Omental fat pad (tissue), 4 donors: ENCODE results near the gene TRIOBP. TPM values are rescaled to one million over a fixed set of nuclear protein-coding genes. Genes with fewer than 3 reads are reported as not detected.

Experiments
- ATAC-seq: fragments of 150-250 bp; one replicate; pipeline ENCODE4 v1.9.1; 2016; ENCODE audit warnings: mild to moderate bottlenecking, moderate library complexity; ENCODE audit not compliant: low FRiP score
- DNase-seq: peaks from one replicate; pipeline ENCODE4 v3.0.0-alpha.2; 2019; ENCODE audit warnings: low spot score
- total RNA-seq, 4 donors: library from RNA; depleted of rRNA; stranded (reverse); fragments of >200 nt; gene quantifications; one replicate each; pipeline ENCODE4 v1.1.0, GENCODE V29; 2016
- TF ChIP-seq, protein P1 (sequence below), 3 donors: fragments of 450-650 bp; IDR thresholded peaks; one replicate each; pipeline ENCODE4 v1.5.1; 2016 to 2017; ENCODE audit warnings: antibody characterized with exemption in 3 of 3, mild to moderate bottlenecking in 3 of 3, moderate library complexity in 2 of 3

Gene TRIOBP
- total RNA-seq, 4 donors from 2014 or later, result 79.2 to 179 (median 82.8) TPM

DNA sequence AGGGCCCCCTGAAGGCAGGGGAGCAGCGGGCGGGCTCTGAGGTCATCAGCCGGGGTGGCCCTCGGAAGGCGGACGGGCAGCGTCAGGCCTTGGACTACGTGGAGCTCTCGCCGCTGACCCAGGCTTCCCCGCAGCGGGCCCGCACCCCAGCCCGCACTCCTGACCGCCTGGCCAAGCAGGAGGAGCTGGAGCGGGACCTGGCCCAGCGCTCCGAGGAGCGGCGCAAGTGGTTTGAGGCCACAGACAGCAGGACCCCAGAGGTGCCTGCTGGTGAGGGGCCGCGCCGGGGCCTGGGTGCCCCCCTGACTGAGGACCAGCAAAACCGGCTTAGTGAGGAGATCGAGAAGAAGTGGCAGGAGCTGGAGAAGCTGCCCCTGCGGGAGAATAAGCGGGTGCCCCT, 60.8 kb downstream of the TRIOBP start:
- ATAC-seq (no peak), DNase-seq (no peak)

DNA sequence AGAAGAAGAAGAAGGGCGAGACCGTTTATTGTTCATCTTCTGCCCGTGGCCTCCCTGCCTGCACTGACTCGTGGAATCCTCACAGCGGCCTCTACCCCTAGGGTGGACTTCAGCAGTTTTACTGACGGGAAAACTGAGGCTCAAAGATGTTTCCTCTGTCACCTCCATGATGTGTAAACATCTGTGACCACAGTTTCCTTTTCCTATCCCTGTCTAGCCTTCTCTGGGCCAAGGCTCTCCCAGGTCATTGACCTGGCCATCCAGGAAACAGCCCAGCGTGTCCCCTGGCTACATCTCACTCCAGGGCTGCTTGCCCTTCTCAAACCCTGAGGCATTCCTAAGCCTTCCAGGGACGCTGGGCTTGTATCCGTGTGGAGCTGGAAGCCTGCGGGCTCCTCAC, 61.8 kb downstream of the TRIOBP start:
- DNase-seq, result no peak
- no peak for ATAC-seq
- TF ChIP-seq, protein P1, sequence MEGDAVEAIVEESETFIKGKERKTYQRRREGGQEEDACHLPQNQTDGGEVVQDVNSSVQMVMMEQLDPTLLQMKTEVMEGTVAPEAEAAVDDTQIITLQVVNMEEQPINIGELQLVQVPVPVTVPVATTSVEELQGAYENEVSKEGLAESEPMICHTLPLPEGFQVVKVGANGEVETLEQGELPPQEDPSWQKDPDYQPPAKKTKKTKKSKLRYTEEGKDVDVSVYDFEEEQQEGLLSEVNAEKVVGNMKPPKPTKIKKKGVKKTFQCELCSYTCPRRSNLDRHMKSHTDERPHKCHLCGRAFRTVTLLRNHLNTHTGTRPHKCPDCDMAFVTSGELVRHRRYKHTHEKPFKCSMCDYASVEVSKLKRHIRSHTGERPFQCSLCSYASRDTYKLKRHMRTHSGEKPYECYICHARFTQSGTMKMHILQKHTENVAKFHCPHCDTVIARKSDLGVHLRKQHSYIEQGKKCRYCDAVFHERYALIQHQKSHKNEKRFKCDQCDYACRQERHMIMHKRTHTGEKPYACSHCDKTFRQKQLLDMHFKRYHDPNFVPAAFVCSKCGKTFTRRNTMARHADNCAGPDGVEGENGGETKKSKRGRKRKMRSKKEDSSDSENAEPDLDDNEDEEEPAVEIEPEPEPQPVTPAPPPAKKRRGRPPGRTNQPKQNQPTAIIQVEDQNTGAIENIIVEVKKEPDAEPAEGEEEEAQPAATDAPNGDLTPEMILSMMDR (IDR thresholded peaks at IDR 0.05), result no peak

More for the DNA sequence above, 60.8 kb downstream of the TRIOBP start:
- TF ChIP-seq, protein P1 (IDR thresholded peaks at IDR 0.05), result no peak

DNA sequence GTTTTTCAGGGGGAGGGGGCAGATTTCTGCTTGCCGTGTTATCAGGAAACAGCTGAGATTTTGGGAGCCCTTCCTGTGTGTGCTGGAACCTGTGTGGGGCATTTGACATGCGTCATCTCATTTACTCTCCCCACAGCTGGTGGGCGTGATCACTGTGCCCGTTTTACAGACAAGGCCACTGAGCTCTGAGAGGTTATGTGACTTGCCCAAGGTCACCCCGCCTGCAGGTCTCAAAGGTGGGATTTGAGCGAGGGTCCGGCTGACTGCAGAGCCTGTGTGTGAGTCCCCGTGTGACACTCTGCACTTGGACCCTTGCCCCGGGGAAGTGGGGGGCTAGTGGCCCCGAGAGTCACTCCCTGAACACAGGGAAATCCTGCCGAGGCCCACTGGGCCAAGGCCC, 62.4 kb downstream of the TRIOBP start:
- ATAC-seq (no peak), DNase-seq (no peak)
- TF ChIP-seq, protein P1 (IDR thresholded peaks at IDR 0.05), result no peak

DNA sequence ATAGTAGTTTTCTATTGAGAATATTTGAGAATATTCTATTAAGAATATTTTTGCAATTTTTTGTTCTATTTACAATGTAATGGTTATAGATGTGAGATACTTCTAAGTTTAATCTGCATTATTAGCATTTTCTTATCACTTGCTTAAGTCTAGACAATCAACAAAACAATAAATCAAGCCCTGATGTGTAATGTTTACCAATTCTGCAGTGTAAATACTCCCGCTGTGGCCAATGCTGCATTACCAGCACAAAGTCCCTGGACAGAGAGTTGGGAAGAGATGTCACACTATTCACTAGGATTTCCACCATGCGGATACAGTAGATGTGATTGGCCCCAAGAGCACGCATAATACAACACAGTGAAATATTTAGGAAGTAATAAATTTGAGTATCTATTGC, 63.3 kb downstream of the TRIOBP start:
- DNase-seq (no peak), ATAC-seq (no peak)
- TF ChIP-seq, protein P1 (IDR thresholded peaks at IDR 0.05), result no peak

DNA sequence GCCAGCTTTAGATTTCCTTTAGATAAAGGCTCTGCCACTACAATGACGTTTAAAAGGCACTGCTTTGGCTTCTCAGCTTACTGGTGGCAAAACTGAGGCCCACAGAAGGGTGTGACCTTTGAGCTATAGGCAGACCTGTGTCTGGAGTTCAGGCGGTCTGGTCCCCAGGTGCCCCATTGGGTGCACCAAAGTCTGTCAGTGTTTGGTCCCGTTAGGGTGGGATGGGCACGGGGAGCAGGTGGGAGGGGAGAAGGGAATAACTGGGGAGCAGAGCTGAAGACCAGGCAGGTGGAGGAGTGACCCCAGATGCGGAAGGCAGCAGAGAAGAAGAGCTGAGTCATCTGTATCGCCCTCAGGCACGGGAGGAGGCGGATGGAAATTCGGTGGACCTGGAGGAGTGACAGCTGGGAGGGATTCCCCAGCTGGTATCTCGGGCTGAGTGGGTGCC, 65.6 kb downstream of the TRIOBP start:
- DNase-seq, result no peak
- ATAC-seq, result peak; percentile 65
- TF ChIP-seq, protein P1 (IDR thresholded peaks at IDR 0.05), result no peak

DNA sequence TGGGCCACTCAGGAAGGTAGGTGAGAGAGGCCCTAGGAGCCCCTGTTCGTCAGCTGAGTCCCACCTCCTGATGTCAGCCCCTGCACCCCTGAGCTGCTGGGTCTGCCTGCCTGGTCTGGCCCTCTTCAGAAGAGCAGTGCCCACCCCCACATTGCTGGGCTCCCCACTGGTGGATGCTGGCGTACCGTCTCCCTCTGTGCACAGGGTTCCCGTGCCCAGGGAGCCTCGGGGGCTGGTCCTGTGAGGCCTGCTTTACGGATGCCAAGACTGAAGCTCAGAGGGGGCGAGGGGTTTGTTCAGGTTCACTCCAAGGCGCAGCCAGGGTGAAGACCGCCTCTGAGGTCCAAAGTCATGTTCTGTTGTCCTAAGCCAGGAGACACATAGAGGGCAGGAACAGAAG, 66.2 kb downstream of the TRIOBP start:
- ATAC-seq (no peak), DNase-seq (no peak)
- TF ChIP-seq, protein P1 (IDR thresholded peaks at IDR 0.05), result no peak

DNA sequence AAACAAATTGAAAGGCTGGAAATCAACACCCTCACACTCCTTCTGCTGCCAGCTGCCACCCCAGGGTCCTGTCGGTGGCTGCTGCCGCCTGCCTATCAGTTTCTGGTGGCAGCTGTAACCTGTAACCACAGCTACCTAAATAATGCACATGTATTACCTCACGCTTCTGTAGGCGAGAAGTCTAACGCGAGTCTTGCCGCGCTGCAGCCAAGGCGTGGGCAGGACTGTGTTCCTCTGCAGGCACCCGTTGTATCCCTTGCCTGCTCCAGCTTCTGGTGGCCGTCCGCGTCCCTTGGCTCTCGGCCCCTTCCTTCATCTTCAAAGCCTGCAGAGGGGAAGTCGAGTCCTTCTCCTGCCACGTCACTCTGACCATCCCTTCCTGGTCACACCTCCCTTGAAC, 66.8 kb downstream of the TRIOBP start:
- DNase-seq (no peak), ATAC-seq (no peak)
- TF ChIP-seq, protein P1 (IDR thresholded peaks at IDR 0.05), result no peak
